HepG2 (cell line): ENCODE results near the gene CAPRIN1. TPM values are rescaled to one million over a fixed set of nuclear protein-coding genes. Genes with fewer than 3 reads are reported as not detected.
A peak's percentile ranks its signal among the peaks of the same experiment; 100 is the strongest.

Experiments used
- HNRNPH1 ChIP-seq: fragments of 200-400 bp; formaldehyde crosslinking; optimal IDR thresholded peaks from 2 replicates; pipeline ENCODE3; 2017; ENCODE audit warnings: mild to moderate bottlenecking, low read depth, low read length
- IKZF4 ChIP-seq: sonication (generic); formaldehyde crosslinking; IDR thresholded peaks from 2 replicates; pipeline ENCODE4 v1.5.1; 2020; ENCODE audit warnings: borderline replicate concordance, mild to moderate bottlenecking, low read depth, missing genetic modification reagents; ENCODE audit errors: not compliant biosample characterization
- KDM2A ChIP-seq: sonication (generic); formaldehyde crosslinking; IDR thresholded peaks from 2 replicates; pipeline ENCODE4 v1.4.0; 2020; ENCODE audit warnings: low read depth, missing genetic modification reagents, borderline replicate concordance
- MLLT10 ChIP-seq: sonication (generic); formaldehyde crosslinking; IDR thresholded peaks from 2 replicates; pipeline ENCODE4 v1.4.0; 2020; ENCODE audit warnings: missing genetic modification reagents
- PHF8 ChIP-seq: sonication (generic); formaldehyde crosslinking; IDR thresholded peaks from 2 replicates; pipeline ENCODE4 v1.5.0; 2020; ENCODE audit warnings: missing genetic modification reagents
- REXO4 ChIP-seq: sonication (generic); formaldehyde crosslinking; IDR thresholded peaks from 2 replicates; pipeline ENCODE4 v1.8.0; 2022; ENCODE audit warnings: missing genetic modification reagents, mild to moderate bottlenecking, borderline replicate concordance
- SAFB2 ChIP-seq: sonication (generic); formaldehyde crosslinking; IDR thresholded peaks from 2 replicates; pipeline ENCODE4 v1.5.1; 2020; ENCODE audit warnings: missing genetic modification reagents, low read depth, mild to moderate bottlenecking, borderline replicate concordance
- SP1 ChIP-seq, 2 experiments: fragments of 450-650 bp in 1 of 2; sonication (generic) in 1 of 2; formaldehyde crosslinking in 1 of 2; IDR thresholded peaks; 2 replicates each; pipeline versions ENCODE4 v1.4.0 to v1.6.1; 2016 to 2020; ENCODE audit warnings: missing genetic modification reagents in 1 of 2
- XBP1 ChIP-seq: sonication (generic); formaldehyde crosslinking; IDR thresholded peaks from 2 replicates; pipeline ENCODE4 v1.5.0; 2020; ENCODE audit warnings: missing genetic modification reagents
- ZEB1 ChIP-seq: IDR thresholded peaks from 2 replicates; pipeline ENCODE4 v1.6.1; 2012; ENCODE audit warnings: mild to moderate bottlenecking, low read depth, inconsistent platforms; ENCODE audit not compliant: insufficient replicate concordance
- ZFP62 ChIP-seq: sonication (generic); formaldehyde crosslinking; IDR thresholded peaks from 2 replicates; pipeline ENCODE4 v1.4.0; 2020; ENCODE audit warnings: missing genetic modification reagents
- ZNF276 ChIP-seq: sonication (generic); formaldehyde crosslinking; IDR thresholded peaks from 2 replicates; pipeline ENCODE4 v1.4.0; 2020; ENCODE audit warnings: mild to moderate bottlenecking, low read depth, missing genetic modification reagents
- ZNF431 ChIP-seq: sonication (generic); formaldehyde crosslinking; IDR thresholded peaks from 2 replicates; pipeline ENCODE4 v1.9.0; 2022; ENCODE audit warnings: missing genetic modification reagents, low read depth, mild to moderate bottlenecking, borderline replicate concordance
- ZNF510 ChIP-seq: sonication (generic); formaldehyde crosslinking; IDR thresholded peaks from 2 replicates; pipeline ENCODE4 v1.4.0; 2020; ENCODE audit warnings: low read depth, mild to moderate bottlenecking, missing genetic modification reagents
- polyA plus RNA-seq, 8 experiments: library from polyadenylated mRNA; depleted of rRNA in 3 of 8; stranded (reverse) in 7 of 8; unstranded in 1 of 8; fragments of >200 nt; fragmentation: Illumina TruSeq in 4 of 8; extraction: Trizol in 4 of 8; gene quantifications; 2 replicates each; pipeline versions ENCODE4 v1.2.1 to v1.2.3, GENCODE V29; 2011 to 2016; ENCODE audit warnings: low read depth in 4 of 8, missing spikeins in 1 of 8, mixed read lengths in 1 of 8; ENCODE audit not compliant: insufficient read depth in 1 of 8
- total RNA-seq, 5 experiments: library from RNA; depleted of rRNA; stranded (reverse); fragments of >200 nt; fragmentation: Illumina TruSeq; extraction: Trizol; gene quantifications; 2 replicates each; pipeline ENCODE4 v1.2.3, GENCODE V29; 2016; ENCODE audit warnings: low read depth in 1 of 5
- TF ChIP-seq, protein P1 (sequence below): sonication (generic); formaldehyde crosslinking; IDR thresholded peaks from 2 replicates; pipeline ENCODE4 v1.5.1; 2020; ENCODE audit warnings: mild to moderate bottlenecking, missing genetic modification reagents, borderline replicate concordance
- TF ChIP-seq, protein P2 (sequence below): sonication (generic); formaldehyde crosslinking; IDR thresholded peaks from 2 replicates; pipeline ENCODE4 v1.8.0; 2022; ENCODE audit warnings: mild to moderate bottlenecking, missing genetic modification reagents, borderline replicate concordance
- TF ChIP-seq, protein P3 (sequence below): sonication (generic); formaldehyde crosslinking; IDR thresholded peaks from 2 replicates; pipeline ENCODE4 v1.8.1; 2022; ENCODE audit warnings: mild to moderate bottlenecking, missing genetic modification reagents

The CAPRIN1 gene
- total and polyA plus RNA-seq, 2 of the 13 experiments (the other 11 are each of a cell fraction or from before 2014, with no cell fraction given) = 114 to 162 TPM

GRCh38 chr11:34052036-34052607, 591 bp downstream of the CAPRIN1 start (continued):
- TF ChIP-seq REXO4 (CRISPR knock-in tag) (no peak), SAFB2 (CRISPR knock-in tag) (no peak), PHF8 (CRISPR knock-in tag) (peak; percentile 13; the same call in 1 of the 2 replicates), ZNF510 (CRISPR knock-in tag) (no peak), XBP1 (CRISPR knock-in tag) (no peak), IKZF4 (CRISPR knock-in tag) (no peak), SP1 (IDR thresholded peaks at IDR 0.05) (no peak), SP1 (CRISPR knock-in tag; IDR thresholded peaks at IDR 0.05) (peak; percentile 59; the same call in 1 of the 2 replicates), ZNF276 (no peak), HNRNPH1 (no peak), KDM2A (CRISPR knock-in tag) (peak; percentile 77), ZEB1 (no peak), ZNF431 (CRISPR knock-in tag) (0 out of 2 replicates have a peak, but pooled peaks have one; percentile 34), ZFP62 (CRISPR knock-in tag) (no peak), MLLT10 (CRISPR knock-in tag) (no peak)
- TF ChIP-seq, protein P1, sequence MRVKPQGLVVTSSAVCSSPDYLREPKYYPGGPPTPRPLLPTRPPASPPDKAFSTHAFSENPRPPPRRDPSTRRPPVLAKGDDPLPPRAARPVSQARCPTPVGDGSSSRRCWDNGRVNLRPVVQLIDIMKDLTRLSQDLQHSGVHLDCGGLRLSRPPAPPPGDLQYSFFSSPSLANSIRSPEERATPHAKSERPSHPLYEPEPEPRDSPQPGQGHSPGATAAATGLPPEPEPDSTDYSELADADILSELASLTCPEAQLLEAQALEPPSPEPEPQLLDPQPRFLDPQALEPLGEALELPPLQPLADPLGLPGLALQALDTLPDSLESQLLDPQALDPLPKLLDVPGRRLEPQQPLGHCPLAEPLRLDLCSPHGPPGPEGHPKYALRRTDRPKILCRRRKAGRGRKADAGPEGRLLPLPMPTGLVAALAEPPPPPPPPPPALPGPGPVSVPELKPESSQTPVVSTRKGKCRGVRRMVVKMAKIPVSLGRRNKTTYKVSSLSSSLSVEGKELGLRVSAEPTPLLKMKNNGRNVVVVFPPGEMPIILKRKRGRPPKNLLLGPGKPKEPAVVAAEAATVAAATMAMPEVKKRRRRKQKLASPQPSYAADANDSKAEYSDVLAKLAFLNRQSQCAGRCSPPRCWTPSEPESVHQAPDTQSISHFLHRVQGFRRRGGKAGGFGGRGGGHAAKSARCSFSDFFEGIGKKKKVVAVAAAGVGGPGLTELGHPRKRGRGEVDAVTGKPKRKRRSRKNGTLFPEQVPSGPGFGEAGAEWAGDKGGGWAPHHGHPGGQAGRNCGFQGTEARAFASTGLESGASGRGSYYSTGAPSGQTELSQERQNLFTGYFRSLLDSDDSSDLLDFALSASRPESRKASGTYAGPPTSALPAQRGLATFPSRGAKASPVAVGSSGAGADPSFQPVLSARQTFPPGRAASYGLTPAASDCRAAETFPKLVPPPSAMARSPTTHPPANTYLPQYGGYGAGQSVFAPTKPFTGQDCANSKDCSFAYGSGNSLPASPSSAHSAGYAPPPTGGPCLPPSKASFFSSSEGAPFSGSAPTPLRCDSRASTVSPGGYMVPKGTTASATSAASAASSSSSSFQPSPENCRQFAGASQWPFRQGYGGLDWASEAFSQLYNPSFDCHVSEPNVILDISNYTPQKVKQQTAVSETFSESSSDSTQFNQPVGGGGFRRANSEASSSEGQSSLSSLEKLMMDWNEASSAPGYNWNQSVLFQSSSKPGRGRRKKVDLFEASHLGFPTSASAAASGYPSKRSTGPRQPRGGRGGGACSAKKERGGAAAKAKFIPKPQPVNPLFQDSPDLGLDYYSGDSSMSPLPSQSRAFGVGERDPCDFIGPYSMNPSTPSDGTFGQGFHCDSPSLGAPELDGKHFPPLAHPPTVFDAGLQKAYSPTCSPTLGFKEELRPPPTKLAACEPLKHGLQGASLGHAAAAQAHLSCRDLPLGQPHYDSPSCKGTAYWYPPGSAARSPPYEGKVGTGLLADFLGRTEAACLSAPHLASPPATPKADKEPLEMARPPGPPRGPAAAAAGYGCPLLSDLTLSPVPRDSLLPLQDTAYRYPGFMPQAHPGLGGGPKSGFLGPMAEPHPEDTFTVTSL (CRISPR knock-in tag) = no peak
- TF ChIP-seq, protein P2, sequence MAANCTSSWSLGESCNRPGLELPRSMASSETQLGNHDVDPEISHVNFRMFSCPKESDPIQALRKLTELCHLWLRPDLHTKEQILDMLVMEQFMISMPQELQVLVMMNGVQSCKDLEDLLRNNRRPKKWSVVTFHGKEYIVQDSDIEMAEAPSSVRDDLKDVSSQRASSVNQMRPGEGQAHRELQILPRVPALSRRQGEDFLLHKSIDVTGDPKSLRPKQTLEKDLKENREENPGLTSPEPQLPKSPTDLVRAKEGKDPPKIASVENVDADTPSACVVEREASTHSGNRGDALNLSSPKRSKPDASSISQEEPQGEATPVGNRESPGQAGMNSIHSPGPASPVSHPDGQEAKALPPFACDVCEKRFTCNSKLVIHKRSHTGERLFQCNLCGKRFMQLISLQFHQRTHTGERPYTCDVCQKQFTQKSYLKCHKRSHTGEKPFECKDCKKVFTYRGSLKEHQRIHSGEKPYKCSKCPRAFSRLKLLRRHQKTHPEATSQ (CRISPR knock-in tag) = no peak
- TF ChIP-seq, protein P3, sequence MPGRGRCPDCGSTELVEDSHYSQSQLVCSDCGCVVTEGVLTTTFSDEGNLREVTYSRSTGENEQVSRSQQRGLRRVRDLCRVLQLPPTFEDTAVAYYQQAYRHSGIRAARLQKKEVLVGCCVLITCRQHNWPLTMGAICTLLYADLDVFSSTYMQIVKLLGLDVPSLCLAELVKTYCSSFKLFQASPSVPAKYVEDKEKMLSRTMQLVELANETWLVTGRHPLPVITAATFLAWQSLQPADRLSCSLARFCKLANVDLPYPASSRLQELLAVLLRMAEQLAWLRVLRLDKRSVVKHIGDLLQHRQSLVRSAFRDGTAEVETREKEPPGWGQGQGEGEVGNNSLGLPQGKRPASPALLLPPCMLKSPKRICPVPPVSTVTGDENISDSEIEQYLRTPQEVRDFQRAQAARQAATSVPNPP = no peak
